Middle frontal gyrus (tissue), 1 donor: Measurements from ENCODE around the gene CWF19L1.
A peak's percentile ranks its signal among the peaks of the same experiment; 100 is the strongest.

Source experiments
- DNase-seq: peaks from one replicate; pipeline ENCODE4 v3.0.0-alpha.2; 2015; ENCODE audit warnings: low spot score; ENCODE audit errors: extremely low spot score

Gene CWF19L1

DNA sequence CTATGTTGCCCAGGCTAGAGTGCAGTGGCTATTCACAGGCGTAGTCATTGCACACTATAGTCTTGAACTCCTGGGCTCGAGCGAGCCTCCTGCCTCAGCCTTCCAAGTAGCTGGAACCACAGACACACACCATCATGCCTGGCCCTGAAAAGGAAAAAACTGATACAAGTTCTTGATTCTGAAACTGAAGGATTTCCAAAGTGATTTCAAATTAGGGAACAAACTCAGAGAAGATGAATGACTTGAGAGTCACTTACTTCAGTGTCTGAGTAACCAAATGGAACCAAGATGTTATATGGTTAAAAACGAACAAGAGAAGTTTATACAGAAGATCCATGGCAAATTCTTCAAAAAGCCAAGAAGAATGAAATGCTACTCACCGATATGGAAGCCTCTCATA, 14.4 kb downstream of the CWF19L1 start:
- no peak for DNase-seq

DNA sequence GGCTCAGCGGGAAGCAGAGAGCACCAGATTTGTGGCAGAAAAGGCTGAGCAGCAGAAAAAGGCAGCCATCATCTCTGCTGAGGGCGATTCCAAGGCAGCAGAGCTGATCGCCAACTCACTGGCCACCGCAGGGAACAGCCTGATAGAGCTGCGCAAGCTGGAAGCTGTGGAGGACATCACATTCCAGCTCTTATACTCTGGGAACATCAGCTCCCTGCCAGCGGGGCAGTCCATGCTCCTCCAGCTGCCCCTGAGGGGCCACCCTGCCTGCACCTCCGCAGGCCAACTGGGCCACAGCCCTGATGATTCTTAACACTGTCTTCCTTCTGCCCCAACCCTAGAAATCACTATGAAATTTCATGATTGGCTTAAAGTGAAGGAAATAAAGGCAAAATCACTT, 18.6 kb downstream of the CWF19L1 start:
- no peak for DNase-seq

DNA sequence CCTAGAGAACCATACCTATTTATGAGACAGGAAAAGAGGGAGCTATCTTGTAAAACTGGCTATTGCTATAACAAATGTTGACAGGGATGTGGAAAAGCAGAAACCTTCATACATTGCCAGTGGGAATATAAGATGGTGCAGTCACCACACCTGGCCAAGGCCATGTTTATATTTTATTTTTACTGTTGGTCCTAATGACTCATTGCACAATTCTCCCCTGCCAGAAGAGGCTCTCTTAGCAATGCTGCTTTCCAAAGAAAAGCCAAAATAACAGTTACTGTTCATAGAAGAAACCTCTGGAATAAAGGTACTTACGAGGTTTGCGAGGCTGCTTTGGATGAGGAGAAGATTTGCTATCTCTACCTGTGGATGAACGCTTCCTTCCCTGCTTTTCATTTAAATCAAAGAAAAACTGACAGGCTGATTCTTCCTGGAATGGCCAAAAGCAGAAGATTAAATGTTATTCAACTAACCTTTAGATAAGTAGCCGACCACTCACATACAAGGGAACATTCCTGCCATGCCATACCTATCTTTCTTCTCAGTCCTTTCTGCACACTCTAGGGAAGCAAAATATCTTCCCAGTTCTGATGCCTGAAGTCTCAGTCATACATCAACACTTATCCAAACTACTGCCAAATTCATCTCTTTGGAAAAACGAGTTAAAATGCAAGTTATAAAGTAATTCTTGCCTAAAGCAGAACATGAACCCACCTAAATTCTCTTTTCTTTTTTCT, 21.8 kb downstream of the CWF19L1 start:
- no peak for DNase-seq

DNA sequence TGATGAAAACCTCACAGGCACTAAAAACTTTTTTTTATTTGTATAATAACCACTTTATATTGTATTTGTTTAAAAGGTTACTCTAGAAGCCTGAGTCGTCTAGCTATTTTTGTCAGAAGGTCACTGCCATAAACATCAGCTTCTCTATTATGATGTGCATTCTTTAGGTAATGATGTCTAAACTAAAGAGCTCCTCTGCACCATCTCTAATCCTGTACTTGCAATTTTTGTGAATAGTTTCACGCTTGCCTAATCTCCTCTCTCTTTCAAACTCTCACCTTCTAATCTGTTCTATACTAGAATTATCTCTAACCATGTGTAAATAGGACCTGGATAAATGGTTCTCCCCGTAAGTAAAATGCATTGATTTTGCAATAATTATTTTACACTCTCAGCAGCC, 27.6 kb downstream of the CWF19L1 start:
- DNase-seq = no peak

DNA sequence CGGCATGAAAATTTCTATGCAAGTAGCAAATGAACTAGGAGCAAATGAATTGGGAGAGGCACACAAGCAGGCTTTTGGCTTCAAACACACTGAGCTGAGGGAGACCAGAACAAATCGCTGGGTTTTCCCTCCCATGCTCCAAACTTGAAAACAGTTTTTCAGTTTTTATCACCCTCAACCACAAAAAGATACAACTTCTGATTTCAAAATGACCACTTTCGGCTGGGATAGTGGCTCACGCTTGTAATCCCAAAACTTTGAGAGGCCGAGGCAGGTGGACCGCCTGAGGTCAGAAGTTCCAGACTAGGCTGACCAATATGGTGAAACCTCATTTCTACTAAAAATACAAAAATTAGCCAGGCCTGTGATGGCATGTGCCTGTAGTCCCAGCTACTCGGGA, 29.0 kb downstream of the CWF19L1 start:
- no peak for DNase-seq

DNA sequence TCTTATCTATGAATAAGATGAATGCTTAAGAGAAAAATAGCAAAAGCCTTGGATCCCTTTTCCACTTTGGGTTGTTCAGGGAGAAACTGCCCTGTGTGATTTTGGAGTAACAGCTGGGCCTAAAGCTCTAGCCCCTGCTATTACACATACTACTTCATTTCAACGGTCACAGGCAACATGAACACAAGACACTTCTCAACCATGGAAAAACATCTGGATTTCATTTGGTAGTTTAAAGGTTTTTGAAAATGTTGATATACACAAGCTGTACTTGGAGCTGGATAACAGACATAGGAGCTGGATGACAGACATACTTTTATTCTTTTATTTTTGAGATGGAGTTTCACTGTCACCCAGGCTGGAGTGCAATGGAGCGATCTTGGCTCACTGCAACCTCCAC, 35.3 kb downstream of the CWF19L1 start:
- no peak for DNase-seq

DNA sequence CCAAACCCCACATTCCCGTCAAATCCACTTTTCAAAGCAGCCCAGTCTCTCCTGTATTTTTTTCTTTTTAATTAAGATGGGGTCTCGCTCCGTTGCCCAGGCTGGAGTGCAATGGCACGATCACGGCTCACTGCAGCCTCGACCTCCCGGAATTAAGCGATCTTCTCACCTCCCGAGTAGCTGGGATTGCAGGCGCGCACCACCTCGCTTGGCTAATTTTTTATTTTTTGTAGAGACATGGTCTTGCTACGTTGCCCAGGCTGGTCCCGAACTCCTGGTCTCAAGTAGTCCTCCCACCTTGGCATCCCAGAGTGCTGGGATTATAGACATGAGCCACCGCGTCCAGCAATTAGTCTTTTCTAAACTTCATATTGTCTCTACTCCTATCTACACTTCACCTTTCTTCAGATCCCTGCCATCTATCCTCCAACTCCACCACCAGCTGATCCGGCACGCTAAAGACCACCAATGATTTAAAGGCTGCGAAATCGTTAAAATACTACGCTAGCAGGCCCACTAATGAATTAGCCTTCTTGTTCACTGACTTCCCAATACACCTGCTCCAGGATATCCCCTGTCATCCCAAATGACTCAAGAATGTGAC, 37.5 kb downstream of the CWF19L1 start:
- DNase-seq = no peak

DNA sequence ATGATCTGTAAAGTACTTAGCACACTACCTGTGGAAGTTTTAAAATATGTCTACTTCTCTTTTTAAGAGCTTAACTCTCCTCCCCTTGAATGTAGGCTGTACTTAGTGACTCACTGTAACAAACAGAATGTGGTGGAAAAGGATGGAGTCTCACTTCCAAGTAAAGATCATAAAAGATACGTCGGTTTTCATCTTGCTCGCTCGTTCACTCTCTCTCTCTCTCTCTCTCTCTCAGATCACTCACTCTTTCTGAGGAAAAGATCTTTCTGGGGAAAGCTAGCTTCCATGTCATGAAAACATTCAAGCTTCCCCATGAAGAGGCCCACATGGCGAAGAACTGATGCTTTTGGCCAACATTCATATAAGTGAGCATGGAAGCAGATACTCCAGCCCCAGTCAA, 43.6 kb downstream of the CWF19L1 start:
- no peak for DNase-seq

DNA sequence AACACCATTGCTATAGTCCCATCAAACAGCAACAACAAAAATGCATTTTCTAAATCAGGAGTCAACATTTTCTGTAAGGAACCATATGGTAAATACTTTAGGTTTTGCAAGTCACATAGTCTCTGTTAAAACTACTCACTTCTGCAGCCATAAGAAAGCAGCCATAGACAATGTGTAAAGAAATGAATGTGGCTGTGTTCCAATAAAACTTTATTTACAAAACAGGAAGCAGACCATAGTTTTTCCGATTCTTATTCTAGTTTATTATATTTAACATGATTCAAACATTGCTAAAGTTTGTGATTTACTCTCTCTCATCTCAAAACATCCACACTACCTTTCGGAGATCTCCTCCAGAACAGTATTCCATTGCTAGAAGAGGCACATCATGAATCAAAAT, 44.9 kb downstream of the CWF19L1 start:
- no peak for DNase-seq

DNA sequence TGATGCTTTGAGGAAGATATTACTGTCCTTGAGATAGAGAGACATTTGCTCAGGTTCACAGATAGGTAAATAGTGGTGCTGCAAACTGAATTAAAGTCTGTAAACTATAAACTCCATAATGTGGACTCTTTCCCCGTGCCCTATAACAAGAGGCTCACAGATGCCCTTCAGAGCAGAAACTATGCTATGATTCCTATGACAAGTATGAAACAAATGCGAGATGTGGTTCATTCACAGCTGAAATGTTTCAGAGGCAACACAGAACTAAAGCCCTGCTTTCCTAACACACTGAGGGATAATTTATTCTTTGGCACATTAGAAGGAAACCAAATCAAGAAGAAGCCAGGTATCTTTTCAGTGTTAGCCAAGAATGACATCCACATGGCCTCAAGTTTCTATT, 51.4 kb downstream of the CWF19L1 start:
- DNase-seq = no peak

DNA sequence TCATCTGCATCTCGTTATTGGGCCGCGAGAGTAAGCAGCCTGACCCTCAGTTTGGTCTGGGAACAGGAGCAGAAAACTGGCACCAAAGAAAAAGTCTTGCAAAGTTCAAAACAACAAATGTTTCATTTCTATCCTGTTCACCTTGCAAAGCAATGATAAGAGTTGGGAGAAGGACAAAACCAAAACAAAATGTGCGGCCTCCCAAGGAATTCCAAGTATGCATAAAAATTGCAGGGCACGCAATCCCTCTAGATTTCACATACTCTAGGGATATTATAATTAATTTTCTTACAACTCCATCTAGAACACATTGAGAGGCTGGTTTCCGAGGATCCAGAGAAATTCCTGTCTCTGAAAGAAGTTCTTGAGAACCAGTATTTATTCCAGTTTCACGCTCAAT, 58.1 kb downstream of the CWF19L1 start:
- DNase-seq = no peak

DNA sequence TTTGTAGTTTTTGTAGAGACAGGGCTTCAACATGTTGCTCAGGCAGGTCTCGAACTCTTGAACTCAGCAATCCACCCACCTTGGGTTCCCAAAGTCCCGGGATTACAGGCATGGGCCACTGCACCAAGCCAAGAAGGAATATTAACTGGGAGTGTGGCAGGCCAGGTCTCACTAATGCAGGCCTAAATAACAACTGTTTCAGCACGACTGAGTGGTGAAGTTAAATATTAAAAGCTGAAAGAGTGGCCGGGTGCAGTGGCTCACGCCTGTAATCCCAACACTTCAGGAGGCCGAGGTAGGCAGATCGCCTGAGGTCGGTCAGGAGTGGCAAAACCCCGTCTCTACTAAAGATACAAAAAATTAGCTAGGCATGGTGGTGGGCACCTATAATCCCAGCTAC, 59.2 kb downstream of the CWF19L1 start:
- DNase-seq = no peak

DNA sequence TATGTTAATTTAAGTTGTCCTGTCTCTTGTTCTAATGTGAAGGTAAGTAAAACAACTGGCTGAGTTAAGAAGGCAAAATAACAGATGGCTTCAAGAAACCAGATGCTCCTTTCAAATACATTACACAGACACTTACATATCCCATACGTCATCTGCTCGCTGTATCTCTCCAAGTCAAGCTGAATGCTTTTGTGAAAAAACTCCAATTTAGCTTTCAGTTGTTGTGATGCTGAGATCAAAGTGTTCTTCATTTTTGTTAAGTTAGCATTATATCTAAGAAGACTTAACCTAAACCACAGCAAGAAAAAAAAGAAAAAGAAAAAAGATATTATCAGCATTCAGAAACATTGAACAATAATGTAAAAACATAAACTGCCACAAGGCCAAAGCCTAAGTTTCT, 63.1 kb downstream of the CWF19L1 start:
- no peak for DNase-seq

DNA sequence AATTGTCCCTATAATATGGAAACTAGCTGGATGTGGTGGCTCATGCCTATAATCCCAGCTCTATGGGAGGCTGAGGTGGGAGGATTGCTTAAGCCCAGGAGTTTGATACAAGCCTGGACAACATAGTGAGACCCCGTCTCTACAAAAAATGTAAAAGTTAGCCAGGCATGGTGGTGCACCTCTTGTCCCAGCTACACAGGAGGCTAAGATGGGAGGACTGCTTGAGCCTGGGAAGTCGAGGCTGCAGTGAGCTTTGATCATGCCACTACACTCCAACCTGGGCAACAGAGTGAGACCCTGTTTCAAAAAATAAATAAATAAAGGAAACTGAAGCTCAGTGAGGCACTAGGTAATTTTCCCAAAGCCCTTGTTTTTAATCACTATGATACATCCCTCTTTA, 65.9 kb downstream of the CWF19L1 start:
- no peak for DNase-seq

DNA sequence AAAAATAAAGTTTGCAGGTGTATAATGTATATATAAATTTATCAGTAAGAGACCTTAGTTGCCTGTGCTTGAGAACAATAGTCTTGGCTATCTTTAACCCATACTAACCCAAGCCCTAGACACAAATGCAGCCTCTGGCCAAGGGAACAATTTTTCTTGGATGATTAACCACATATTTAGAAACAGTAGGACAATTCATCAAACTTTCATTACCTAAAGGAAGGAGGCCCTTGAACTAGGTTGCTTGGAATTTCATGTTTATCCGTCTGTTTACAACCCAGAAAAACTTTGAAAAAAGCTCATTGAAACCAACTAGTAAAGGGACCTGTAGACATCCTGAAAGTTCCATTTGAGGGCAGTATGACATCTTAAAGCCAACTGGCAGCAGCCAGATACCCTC, 72.7 kb downstream of the CWF19L1 start:
- no peak for DNase-seq

DNA sequence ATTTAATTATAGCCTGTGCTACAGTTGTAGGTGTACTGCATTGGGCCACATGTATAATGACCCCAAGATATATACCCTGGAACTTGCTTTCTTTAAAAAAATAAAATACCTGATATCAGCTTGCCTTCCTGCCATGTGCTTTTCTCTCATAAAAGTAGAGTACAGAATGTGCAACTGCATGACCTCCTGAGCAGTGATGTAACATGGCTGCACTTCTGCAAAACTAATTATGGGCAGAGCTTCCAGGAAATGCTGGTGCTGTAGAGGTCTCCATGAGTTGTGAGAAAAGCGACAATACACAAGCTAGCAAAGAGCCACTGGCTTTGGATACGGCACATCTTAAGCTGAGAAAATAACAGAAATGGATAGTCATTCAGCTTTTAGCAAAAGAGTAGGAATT, 75.1 kb downstream of the CWF19L1 start:
- DNase-seq = no peak

DNA sequence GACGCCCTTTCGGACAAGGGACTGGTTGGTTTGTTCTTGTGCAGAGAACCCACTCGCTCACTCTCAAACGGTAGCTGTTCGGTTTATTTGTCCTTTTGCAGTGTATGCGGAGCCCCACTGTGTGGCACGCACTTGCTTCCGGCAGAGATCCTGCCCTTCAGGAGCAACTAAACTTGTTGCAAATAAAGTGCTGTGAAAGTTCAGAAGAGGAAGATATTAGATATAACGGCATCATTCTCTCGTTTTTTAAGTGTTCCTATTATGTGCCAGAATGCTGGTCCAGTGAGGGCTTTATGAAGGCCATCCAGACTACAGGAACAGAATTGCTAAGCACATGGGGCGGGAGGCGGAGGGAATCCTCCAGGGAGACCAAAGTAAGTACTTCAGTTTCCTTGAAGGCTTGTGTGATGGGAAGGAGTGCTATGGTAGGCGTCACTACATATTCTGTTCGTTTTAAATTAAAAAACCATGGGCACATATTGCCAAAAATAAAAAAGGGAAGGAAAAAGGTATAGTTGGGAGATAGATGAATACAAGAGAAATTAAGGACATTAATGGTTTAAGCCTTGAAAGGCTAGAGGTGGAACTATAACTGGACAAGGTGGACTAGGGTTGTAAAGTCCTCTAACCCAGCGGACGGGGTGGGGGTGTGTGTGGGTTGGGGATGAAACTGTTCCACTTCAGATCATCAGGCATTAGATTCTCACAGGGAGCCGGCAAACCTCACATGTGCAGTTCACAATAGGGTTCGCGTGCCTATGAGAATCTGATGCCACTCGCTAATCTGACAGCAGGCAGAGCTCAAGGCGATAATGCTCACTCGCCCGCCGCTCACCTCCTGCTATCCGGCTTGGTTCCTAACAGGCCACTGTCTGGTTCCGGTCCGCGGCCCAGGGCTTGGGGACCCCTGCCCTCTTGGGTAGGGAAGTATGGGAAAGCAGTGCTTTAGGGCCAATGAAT, 80.9 kb downstream of the CWF19L1 start:
- DNase-seq = no peak

DNA sequence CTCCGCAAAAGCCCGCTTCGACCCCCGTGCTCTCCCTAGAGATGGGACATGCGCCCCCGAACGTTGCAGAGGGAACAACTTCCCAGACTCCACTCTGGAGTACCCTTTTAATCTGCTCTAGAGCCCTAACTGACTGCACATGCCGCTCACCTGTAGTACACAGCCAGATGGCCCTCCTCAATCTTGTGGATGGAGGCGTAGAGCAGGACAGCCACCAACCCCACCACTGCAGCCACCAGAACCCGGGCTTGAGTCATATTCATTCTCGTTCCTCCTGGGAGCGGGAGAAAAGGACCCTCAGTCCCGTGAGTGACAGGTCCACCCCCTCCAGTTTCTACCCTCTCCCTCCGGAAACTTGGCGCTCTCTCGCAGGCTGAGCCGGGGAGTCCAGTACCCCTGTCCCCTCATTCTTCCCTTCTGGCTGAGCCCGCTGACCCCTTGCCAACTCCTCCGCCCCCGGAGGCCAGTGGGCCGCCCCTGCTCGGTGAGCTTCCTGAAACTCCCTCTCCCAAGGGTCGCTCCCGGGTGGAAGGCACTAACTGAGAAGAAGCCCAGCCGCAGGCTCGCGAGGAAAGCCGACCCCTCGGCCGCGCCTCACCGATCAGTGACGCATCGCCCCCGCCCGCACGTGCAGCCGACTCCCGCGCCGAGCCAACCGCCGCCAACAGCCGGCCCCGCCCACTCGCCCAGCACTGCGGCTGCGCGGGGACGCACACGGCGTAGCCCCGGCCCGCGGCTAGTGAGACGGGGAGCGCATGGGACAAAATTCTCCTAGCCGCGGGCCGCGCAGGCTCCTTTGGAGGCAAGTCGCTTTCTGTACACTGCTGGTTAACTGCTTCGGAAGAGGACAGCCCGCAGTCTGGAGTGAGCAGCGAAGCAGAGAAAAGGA, 81.8 kb downstream of the CWF19L1 start, which contains the start of gene ERLIN1:
Gene ERLIN1, minus strand, starts transcription at position 666 of the 889 bp plus-strand sequence. Its CDS starts 403 bp downstream, at position 263.
- DNase-seq = peak; percentile 90

DNA sequence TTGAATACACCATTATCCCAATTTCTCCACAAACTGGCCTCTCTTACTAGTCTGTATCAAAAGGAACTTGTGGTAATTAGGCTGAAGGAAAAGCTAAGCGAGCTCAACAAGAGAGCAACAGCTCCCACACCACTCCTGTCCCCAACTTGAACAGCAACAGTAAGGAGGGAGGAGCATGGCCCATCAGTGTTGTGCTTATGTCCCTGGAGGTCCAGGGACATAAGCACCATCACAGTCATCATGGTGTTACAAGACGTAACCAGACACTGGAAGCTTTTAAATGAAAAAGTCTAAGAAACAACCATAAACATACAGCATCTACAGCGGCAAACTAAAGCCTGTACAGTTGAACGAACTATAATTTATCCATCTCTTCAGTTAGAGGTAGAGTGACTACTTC, 82.6 kb downstream of the CWF19L1 start:
- no peak for DNase-seq

DNA sequence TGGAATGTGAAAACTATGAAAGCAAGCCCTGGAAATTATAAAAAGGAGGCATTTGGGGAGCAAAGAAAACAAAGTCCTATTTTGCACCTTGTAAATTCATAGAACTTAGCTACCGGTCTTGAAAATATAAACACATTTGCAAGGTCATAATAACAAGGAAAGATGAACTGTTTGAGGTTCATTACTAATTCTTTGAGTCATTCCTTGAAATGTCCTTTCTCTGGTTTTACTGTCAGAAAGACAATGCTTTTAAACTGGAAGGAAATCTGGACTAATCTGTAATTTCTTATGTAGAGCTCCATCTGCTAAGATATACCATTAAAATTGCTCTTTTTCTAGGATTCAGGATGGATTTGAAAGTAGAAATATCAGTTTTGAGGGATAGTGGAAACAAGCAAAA, 83.0 kb downstream of the CWF19L1 start:
- no peak for DNase-seq

DNA sequence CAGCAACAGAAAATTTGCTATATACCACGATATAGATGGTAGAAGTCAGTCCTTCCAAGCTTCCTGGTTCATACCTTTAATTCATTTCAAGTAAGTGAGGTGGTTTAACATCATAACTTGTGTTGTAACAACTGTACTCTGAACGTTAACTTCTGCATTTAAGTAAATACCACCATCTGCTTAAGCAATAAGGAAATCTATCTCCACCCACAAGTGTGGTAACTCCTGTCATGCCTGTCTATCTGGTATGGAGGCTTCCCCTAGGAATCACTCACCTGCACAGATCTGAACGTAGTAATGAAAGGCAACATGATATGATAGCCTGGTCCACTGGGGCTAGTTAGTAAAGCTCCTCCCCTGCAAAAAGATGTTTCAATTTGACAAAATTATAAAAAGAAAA, 84.0 kb downstream of the CWF19L1 start:
- DNase-seq = no peak
